Endothelial cell of hepatic sinusoid (primary cell): ENCODE results near the gene CCSAP.
"Not testable (repeated sequence)": the region's sequence is repeated elsewhere in the genome, so short reads cannot be mapped to it uniquely, and the experiment has no call there.

Source experiments
- in situ Hi-C: cut with HindIII; loops from 2 replicates; pipeline ENCODE4 v1.10.0; 2017; ENCODE audit warnings: low sequenced_read_pairs

The CCSAP gene

GRCh38 chr1:229342656-229343569 lies at the start of gene CCSAP:
TSS of gene CCSAP (minus strand) at chr1:229343047. CDS start at chr1:229342465, 582 bp downstream.
- in situ Hi-C loops: no loop called here

DNA sequence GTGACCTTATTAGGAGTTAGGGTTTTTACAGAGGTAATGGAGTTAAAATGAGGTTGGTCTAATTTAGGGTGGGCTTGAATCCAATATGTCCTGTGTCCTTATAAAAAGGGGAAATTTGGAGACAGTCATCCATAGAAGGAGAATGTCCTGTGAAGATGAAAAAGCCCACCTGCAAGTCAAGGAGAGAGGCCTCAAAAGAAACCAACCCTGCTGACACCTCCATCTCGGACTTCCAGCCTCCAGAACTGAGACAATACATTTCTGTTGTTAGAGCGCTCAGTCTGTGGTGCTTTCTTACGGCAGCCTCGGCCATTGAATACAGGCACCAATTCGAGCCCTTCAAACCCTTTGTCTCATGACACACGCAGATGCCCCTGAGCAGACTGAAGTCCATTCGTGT lies 47.3 kb upstream of the CCSAP start:
- in situ Hi-C loops: no loop called here

DNA sequence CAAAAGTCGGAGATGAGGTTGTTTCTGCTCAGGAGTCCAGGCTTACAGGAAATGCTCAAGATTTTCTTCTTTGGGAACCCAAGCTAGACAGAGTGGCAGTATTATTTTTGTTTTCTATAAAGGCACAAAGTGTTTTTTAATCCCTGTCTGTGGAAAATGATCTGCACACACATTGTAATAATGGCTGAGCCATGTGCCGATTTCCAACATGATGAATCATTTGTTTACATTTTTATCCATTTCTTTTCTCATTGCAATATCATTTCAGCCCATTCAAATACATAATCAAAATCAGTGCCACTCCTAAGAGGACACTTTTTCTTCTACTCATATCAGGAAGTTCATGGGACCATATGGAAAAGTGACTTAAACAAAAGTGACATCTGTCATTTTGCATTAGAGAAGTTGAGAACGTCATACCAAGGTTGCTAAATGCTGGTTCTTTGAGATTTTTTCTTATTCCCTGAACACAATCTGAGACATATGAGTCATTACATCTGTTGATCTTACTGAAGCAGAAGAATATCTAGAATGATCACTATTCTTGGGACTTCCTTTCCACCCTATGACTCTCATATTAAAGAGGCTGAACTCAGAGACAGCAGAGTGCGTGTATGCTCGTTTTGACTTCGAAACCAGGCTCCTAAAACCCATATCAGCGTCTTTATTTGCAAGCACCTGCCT lies 46.2 kb upstream of the CCSAP start:
- in situ Hi-C loops: no loop called here

- in situ Hi-C loops: no loop called here
Observed at GRCh38 chr1:229385853-229386456, 43.1 kb upstream of the CCSAP start.

DNA sequence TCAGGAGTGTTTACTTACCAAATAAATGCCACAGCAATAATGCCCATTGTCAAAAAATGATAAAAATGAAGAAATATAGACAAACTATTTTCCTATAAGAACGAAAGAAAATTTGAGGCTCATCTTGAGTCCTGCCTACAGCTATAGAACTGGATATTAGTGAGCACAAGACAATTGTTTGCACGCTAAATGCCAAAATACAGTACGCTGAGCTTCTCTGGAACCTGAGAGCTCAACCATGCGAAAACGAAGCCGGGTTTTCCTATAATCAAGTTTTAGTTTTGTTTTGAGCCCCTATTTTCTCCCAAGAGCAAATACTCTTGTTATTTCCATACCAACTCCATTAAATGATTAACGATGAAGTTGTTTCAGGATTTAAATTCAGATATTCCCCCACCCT lies 42.0 kb upstream of the CCSAP start:
- in situ Hi-C loops: no loop called here

GRCh38 chr1:229383961-229384360 lies 41.1 kb upstream of the CCSAP start:
- in situ Hi-C loops: no loop called here

DNA sequence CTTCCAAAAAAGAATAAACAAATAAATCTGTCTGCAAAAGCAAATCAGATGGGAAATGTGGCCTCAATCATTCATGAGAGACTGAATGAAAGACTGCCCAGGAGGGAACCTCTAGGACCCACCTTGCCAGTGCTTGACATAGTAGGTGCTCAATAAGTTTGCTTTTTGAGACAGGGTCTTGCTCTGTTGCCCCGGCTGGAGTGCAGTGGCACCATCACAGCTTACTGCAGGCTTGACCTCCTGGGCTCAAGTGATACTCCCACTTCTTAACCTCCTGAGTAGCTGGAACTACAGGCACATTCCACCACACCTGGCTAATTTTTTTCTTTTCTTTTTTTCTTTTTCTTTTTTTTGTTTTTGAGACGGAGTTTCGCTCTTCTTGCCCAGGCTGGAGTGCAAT lies 40.3 kb upstream of the CCSAP start:
- in situ Hi-C loops: no loop called here

- in situ Hi-C loops: no loop called here
Observed at GRCh38 chr1:229381234-229381633, 38.4 kb upstream of the CCSAP start.

DNA sequence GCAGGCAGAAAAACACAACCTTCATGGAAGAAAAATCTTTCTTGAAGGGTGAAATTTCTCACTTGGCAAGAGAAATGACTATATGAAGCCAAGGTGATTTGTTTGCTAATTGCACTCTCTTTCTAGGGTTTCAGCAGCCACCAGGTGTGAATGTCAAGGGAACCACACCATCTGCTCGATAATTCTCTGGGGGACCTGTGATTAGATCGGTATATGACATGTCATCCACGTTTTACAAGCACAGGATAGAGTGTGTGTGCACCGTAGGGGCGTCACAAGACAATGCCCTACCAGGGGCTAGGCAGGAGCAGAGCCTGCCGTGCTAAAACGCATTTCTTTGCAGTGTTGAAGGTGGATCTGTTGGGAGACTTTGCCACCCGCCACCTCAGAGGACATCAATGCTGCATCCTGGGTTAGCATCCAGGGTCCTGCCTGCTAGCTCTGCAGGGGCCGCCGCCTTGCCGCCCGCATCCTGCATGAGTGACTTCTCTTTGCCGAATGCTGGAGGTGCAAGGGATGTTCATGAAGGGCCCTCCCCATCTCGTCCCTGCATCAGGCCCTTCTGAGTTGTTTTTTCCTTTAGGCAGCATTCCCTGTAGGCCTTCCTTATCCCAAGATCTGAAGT lies 37.8 kb upstream of the CCSAP start:
- in situ Hi-C loops: no loop called here

- in situ Hi-C loops: no loop called here
Observed at GRCh38 chr1:229379846-229380245, 37.0 kb upstream of the CCSAP start.

DNA sequence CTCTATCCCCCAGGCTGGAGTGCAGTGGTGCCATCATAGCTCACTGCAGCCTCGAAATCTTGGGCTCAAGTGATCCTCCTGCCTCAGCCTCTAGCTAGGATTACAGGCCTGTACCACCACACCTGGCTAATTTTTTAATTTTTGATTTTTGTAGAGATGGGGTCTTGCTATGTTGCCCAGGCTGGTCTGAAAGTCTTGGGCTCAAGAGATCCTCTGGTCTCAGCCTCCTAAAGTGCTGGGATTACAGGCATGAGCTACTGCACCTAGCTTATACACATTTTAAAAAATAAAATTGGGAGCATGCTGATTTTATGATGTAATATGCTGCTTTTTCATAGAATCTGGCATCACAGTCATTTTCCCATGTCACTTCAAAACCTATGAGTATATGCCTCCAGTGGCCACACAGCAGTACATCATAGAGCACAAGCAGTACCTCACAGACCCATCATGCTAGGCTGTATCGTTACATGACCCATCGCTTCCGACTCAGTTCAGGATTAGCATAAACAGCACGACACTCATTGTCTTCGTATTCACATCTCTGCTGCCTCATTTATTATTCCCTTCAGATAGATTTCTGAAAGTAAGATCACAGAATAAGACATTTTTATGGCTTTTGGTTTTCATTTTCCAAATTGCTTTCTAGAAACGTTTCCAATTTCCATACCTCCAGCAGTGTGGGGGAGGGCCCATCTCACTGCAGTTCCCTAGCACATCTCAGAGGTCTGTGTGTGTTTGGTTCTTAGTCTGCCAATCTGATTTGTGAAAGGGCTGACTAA lies 35.9 kb upstream of the CCSAP start:
- in situ Hi-C loops: no loop called here

- in situ Hi-C loops: not testable (repeated sequence)
Observed at GRCh38 chr1:229378035-229378434, 35.2 kb upstream of the CCSAP start.

GRCh38 chr1:229377429-229377828 lies 34.6 kb upstream of the CCSAP start:
- in situ Hi-C loops: no loop called here

GRCh38 chr1:229376521-229376920 lies 33.7 kb upstream of the CCSAP start:
- in situ Hi-C loops: no loop called here

GRCh38 chr1:229374485-229374884 lies 31.6 kb upstream of the CCSAP start:
- in situ Hi-C loops: no loop called here

DNA sequence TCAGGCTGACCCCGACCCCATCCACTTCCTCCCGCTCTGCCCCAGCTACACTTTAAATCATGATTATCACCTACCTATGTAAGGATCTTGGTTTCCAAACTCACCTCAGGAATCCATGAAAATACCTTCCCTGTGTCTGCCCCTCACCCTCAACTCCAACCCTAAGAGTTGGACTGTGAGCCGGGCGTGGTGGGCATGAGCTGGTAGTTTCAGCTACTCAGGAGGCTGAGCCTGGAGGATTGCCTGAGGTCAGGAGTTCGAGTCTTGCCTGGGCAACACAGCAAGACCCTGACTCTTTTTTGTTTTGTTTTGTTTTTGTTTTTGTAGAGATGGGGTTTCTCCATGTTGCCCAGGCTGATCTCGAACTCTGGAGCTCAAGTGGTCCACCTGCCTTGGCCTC lies 30.5 kb upstream of the CCSAP start:
- in situ Hi-C loops: no loop called here

GRCh38 chr1:229372251-229372650 lies 29.4 kb upstream of the CCSAP start:
- in situ Hi-C loops: no loop called here

- in situ Hi-C loops: no loop called here
Observed at GRCh38 chr1:229371624-229372023, 28.8 kb upstream of the CCSAP start.

DNA sequence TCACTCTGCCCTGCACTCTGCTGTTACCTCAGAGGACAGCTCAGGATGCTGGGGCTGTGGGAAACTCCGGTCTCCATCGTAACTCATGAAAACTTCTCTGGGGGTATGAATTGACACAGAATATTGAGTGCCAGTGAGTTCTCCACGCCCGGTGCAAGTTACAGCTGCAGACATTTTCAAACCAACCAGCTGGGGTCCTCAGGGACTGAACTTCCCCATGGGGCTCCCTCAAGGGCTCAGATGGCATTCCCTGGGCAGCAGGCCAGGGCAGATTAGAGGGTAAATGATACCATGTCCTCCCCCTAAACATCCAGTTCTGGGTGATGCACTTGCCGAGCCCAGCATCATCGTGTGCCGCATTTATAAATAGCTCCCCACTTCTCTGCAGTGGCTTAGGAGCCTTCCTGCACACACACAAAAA lies 27.8 kb upstream of the CCSAP start:
- in situ Hi-C loops: no loop called here

DNA sequence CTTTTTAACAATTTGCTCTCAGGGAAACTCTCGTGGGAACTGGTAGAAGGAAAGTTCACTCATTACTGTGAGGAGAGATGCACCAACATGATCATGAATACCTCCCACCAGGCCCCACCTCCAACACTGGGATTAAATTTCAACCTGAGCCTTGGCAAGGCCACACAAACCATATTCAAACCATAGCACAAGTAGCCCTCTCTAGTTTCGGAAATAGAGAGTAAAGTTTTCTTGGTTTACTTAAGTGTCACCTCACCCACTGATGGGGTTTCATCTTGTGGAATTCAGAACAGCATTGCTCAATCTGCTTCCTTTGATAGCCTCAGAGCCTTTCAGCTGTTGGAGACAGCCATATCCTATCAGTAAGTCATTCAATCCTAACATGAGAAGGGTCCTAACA lies 25.5 kb upstream of the CCSAP start:
- in situ Hi-C loops: no loop called here

- in situ Hi-C loops: no loop called here
Observed at GRCh38 chr1:229365569-229365968, 22.7 kb upstream of the CCSAP start.
